Stimulated activated naive B cell treated with anti-CD40 and anti-IgM and Interleukin-4, amounts not matched to agents 10 μg/mL and 1 μg/mL and 100 μg/mL, for 72 hours (primary cell): ENCODE data around the gene MMP20.

Experiments used
- ATAC-seq, 2 donors: fragments of 150-1000 bp; cut with Tn5 transposase; replicated peaks; 2 replicates each; pipeline ENCODE4 v1.10.0; 2021; ENCODE audit warnings: moderate library complexity in 1 of 2
- DNase-seq: peaks from one replicate; pipeline ENCODE4 v3.0.0; 2021
- H3K27ac Mint-ChIP-seq: one replicate; pipeline ENCODE4 v1.8.0; 2022; ENCODE audit warnings: mild to moderate bottlenecking, mixed read lengths
- H3K27me3 Mint-ChIP-seq, 2 donors: one replicate each; pipeline ENCODE4 v1.8.0; 2022; ENCODE audit warnings: mixed read lengths in 2 of 2
- H3K36me3 Mint-ChIP-seq, 2 donors: one replicate each; pipeline ENCODE4 v1.8.0; 2022; ENCODE audit warnings: mixed read lengths in 2 of 2, mild to moderate bottlenecking in 1 of 2
- H3K4me1 Mint-ChIP-seq, 2 donors: one replicate each; pipeline ENCODE4 v1.8.0; 2022; ENCODE audit warnings: mixed read lengths in 2 of 2, mild to moderate bottlenecking in 1 of 2
- H3K4me3 Mint-ChIP-seq, 2 donors: one replicate each; pipeline ENCODE4 v1.8.0; 2022; ENCODE audit warnings: mild to moderate bottlenecking in 2 of 2, mixed read lengths in 2 of 2, moderate library complexity in 1 of 2
- H3K9me3 Mint-ChIP-seq, 2 donors: one replicate each; pipeline ENCODE4 v1.8.0; 2022; ENCODE audit warnings: mixed read lengths in 2 of 2, mild to moderate bottlenecking in 1 of 2

MMP20 gene

GRCh38 chr11:102592634-102593581 lies 32.2 kb downstream of the MMP20 start:
- Mint-ChIP-seq H3K4me1 (peaks cover 39 to 66% of the 10 kb centered on the region in 2 donors), H3K9me3 (peaks cover 0 to 2% of the 10 kb centered on the region in 2 donors), H3K27me3 (no peaks in the 10 kb centered on the region), H3K4me3 (no peak overlapping the region), H3K36me3 (peaks cover 2 to 8% of the 10 kb centered on the region in 2 donors), H3K27ac (peak overlapping the region; percentile 77)
- DNase-seq = no peak
- no peak for ATAC-seq

- Mint-ChIP-seq H3K27ac (peak overlapping the region; percentile 75), H3K4me3 (no peak overlapping the region), H3K36me3 (peaks cover 3 to 12% of the 10 kb centered on the region in 2 donors), H3K9me3 (peaks cover 3 to 4% of the 10 kb centered on the region in 2 donors), H3K27me3 (no peaks in the 10 kb centered on the region), H3K4me1 (peaks cover 39 to 69% of the 10 kb centered on the region in 2 donors)
- no peak for ATAC-seq
- DNase-seq = no peak
These were observed 33.0 kb downstream of the MMP20 start for GRCh38 chr11:102592131-102592530.

GRCh38 chr11:102591160-102591718 lies 33.9 kb downstream of the MMP20 start:
- Mint-ChIP-seq H3K27ac (peak overlapping the region; percentile 95), H3K36me3 (peaks cover 6 to 15% of the 10 kb centered on the region in 2 donors), H3K4me1 (peaks cover 34 to 66% of the 10 kb centered on the region in 2 donors), H3K27me3 (no peaks in the 10 kb centered on the region), H3K9me3 (peaks cover 4 to 7% of the 10 kb centered on the region in 2 donors), H3K4me3 (no peak overlapping the region)
- ATAC-seq (peak; percentile 43 to 51), DNase-seq (no peak)

GRCh38 chr11:102590276-102591049 lies 34.7 kb downstream of the MMP20 start:
- H3K27me3 Mint-ChIP-seq = no peaks in the 10 kb centered on the region
- ATAC-seq (peak in 1 of 2 donors; percentile 19), DNase-seq (no peak)
- peaks cover 37 to 72% of the 10 kb centered on the region in 2 donors for H3K4me1 Mint-ChIP-seq
- peak overlapping the region; percentile 95 for H3K27ac Mint-ChIP-seq
- no peak overlapping the region for H3K4me3 Mint-ChIP-seq
- peaks cover 12 to 22% of the 10 kb centered on the region in 2 donors for H3K36me3 Mint-ChIP-seq
- peaks cover 7% of the 10 kb centered on the region in 2 donors for H3K9me3 Mint-ChIP-seq

- no peaks in the 10 kb centered on the region for H3K27me3 Mint-ChIP-seq
- DNase-seq = peak; percentile 77
These were observed 36.1 kb downstream of the MMP20 start for GRCh38 chr11:102589047-102589459.

GRCh38 chr11:102587722-102588121 lies 37.4 kb downstream of the MMP20 start:
- no peaks in the 10 kb centered on the region for H3K27me3 Mint-ChIP-seq
- H3K4me3 Mint-ChIP-seq = no peak overlapping the region
- no peak for ATAC-seq
- DNase-seq = no peak
- H3K36me3 Mint-ChIP-seq = peaks cover 10 to 26% of the 10 kb centered on the region in 2 donors
- H3K27ac Mint-ChIP-seq = peak overlapping the region; percentile 59
- H3K4me1 Mint-ChIP-seq = peaks cover 46 to 74% of the 10 kb centered on the region in 2 donors
- H3K9me3 Mint-ChIP-seq = peaks cover 11 to 13% of the 10 kb centered on the region in 2 donors

More at GRCh38 chr11:102589047-102589459, 36.1 kb downstream of the MMP20 start:
- ATAC-seq = peak; percentile 88 to 94
- H3K4me3 Mint-ChIP-seq = peak overlapping the region; percentile 15 to 33
- H3K4me1 Mint-ChIP-seq = peaks cover 37 to 64% of the 10 kb centered on the region in 2 donors
- H3K27ac Mint-ChIP-seq = peak overlapping the region; percentile 94
- peaks cover 7% of the 10 kb centered on the region in 2 donors for H3K9me3 Mint-ChIP-seq
- H3K36me3 Mint-ChIP-seq = peaks cover 10 to 22% of the 10 kb centered on the region in 2 donors

GRCh38 chr11:102583141-102583873 lies 41.8 kb downstream of the MMP20 start:
- no peaks in the 10 kb centered on the region for H3K27me3 Mint-ChIP-seq
- DNase-seq (no peak), ATAC-seq (peak; percentile 46 to 51)
- peaks cover 11 to 15% of the 10 kb centered on the region in 2 donors for H3K9me3 Mint-ChIP-seq
- H3K4me1 Mint-ChIP-seq = peaks cover 34 to 69% of the 10 kb centered on the region in 2 donors
- H3K4me3 Mint-ChIP-seq = no peak overlapping the region
- peak overlapping the region; percentile 87 for H3K27ac Mint-ChIP-seq
- peaks cover 11 to 23% of the 10 kb centered on the region in 2 donors for H3K36me3 Mint-ChIP-seq

- Mint-ChIP-seq H3K4me1 (peaks cover 38 to 70% of the 10 kb centered on the region in 2 donors), H3K4me3 (peak overlapping the region; percentile 0 to 12), H3K9me3 (peaks cover 6 to 15% of the 10 kb centered on the region in 2 donors), H3K36me3 (peaks cover 10 to 18% of the 10 kb centered on the region in 2 donors), H3K27me3 (no peaks in the 10 kb centered on the region), H3K27ac (peak overlapping the region; percentile 68)
- no peak for DNase-seq
- peak; percentile 47 to 67 for ATAC-seq
These were observed 43.0 kb downstream of the MMP20 start for GRCh38 chr11:102582140-102582539.

- H3K4me1 Mint-ChIP-seq = peaks cover 41 to 72% of the 10 kb centered on the region in 2 donors
- peaks cover 7 to 14% of the 10 kb centered on the region in 2 donors for H3K36me3 Mint-ChIP-seq
- ATAC-seq (no peak), DNase-seq (no peak)
- peak overlapping the region; percentile 88 for H3K27ac Mint-ChIP-seq
- no peak overlapping the region for H3K4me3 Mint-ChIP-seq
- no peaks in the 10 kb centered on the region for H3K27me3 Mint-ChIP-seq
- H3K9me3 Mint-ChIP-seq = peaks cover 4 to 14% of the 10 kb centered on the region in 2 donors
These were observed 44.1 kb downstream of the MMP20 start for GRCh38 chr11:102581066-102581465.

GRCh38 chr11:102580185-102580951 lies 44.8 kb downstream of the MMP20 start:
- Mint-ChIP-seq H3K36me3 (peaks cover 1 to 8% of the 10 kb centered on the region in 2 donors), H3K27me3 (no peaks in the 10 kb centered on the region), H3K4me1 (peaks cover 38 to 69% of the 10 kb centered on the region in 2 donors), H3K4me3 (no peak overlapping the region), H3K9me3 (peaks cover 4 to 11% of the 10 kb centered on the region in 2 donors), H3K27ac (peak overlapping the region; percentile 88)
- DNase-seq = peak; percentile 48
- peak; percentile 55 to 72 for ATAC-seq

GRCh38 chr11:102577723-102578122 lies 47.4 kb downstream of the MMP20 start:
- Mint-ChIP-seq H3K4me3 (peak overlapping the region in 1 of 2 donors; percentile 10), H3K27ac (peak overlapping the region; percentile 72), H3K4me1 (peaks cover 30 to 64% of the 10 kb centered on the region in 2 donors), H3K36me3 (peaks cover 1 to 4% of the 10 kb centered on the region in 2 donors), H3K27me3 (no peaks in the 10 kb centered on the region), H3K9me3 (peaks cover 0 to 4% of the 10 kb centered on the region in 2 donors)
- ATAC-seq (peak in 1 of 2 donors; percentile 20), DNase-seq (no peak)

GRCh38 chr11:102577182-102577581 lies 48.0 kb downstream of the MMP20 start:
- peaks cover 27 to 64% of the 10 kb centered on the region in 2 donors for H3K4me1 Mint-ChIP-seq
- no peaks in the 10 kb centered on the region for H3K27me3 Mint-ChIP-seq
- ATAC-seq (peak; percentile 53 to 54), DNase-seq (no peak)
- H3K36me3 Mint-ChIP-seq = peaks cover 1 to 5% of the 10 kb centered on the region in 2 donors
- peaks cover 2% of the 10 kb centered on the region in 2 donors for H3K9me3 Mint-ChIP-seq
- H3K4me3 Mint-ChIP-seq = peak overlapping the region in 1 of 2 donors; percentile 10
- peak overlapping the region; percentile 72 for H3K27ac Mint-ChIP-seq
